ENCODE measurements around the gene RDH14. TPM values are rescaled to one million over a fixed set of nuclear protein-coding genes. Genes with fewer than 3 reads are reported as not detected.

Gene RDH14
- polyA plus RNA-seq, 1 donor (not counting 4 experiments of a cell fraction or from before 2014, with no cell fraction given), result 29.6 TPM

DNA sequence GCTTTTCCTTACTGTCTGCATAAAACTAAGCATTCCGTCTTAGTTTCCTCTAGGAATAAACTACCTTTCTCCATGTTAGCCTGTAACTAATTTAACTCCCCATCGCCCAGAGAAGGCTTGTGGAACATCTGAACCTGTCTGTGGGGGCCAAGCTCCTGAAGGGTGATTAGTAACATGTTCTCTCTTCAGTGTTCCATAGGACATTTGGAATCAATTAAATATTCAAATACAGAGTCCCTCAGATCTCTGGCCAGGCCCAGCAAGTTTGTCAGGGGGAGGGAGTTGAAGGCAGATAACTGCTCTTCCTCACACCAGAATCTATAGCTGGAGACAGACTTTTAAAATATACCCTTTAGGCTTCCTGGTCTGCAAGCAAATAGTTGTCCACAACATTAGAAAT lies 8.8 kb downstream of the RDH14 start:
- no peak for FAIRE-seq

DNA sequence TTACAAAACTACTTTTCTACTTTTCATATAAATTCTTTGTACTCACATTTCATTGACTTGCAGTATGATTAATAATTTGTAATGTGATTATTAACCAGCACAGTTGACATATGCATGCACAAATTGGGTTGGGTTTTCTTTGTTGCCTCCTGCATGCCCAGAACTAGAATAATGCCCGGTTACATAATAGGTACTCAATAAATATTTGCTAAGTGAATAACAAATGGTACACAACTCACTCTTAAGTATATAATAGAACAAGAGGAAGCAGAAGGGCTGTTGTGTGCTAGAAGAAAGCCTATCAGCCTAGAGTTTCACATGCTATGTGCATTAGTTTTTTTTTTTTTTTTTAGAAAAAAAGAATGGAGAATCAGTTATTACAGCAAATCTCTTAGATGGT lies 9.3 kb downstream of the RDH14 start:
- no peaks in the 10 kb centered on the region for H3K4me1 ChIP-seq (ENCODE audit: control insufficient read depth, extremely low read depth, insufficient read depth, low read length)
- no peak overlapping the region for H3K9ac ChIP-seq (ENCODE audit: control insufficient read depth, extremely low read depth, insufficient read depth, low read length)
- H3K27ac ChIP-seq (ENCODE audit: control insufficient read depth, insufficient read depth, low read length), result no peak overlapping the region
- H3K79me2 ChIP-seq (ENCODE audit: control insufficient read depth, insufficient read depth, low read length), result no peaks in the 10 kb centered on the region
- H3K36me3 ChIP-seq (ENCODE audit: control insufficient read depth in 2 of 2, extremely low read depth in 1 of 2, insufficient read depth in 2 of 2, low read length in 2 of 2), result peaks cover 4% of the 10 kb centered on the region in 2 experiments
- FAIRE-seq (no peak), DNase-seq (ENCODE audit: low read depth, low spot score) (no peak)
- no peak overlapping the region for H2AFZ ChIP-seq (ENCODE audit: control insufficient read depth, low read length)
- H3K4me3 ChIP-seq (ENCODE audit: control insufficient read depth in 2 of 3, extremely low read depth in 1 of 3, insufficient read depth in 2 of 3, low read depth in 1 of 3, low read length in 3 of 3), result no peak overlapping the region
- TF ChIP-seq, protein P1, sequence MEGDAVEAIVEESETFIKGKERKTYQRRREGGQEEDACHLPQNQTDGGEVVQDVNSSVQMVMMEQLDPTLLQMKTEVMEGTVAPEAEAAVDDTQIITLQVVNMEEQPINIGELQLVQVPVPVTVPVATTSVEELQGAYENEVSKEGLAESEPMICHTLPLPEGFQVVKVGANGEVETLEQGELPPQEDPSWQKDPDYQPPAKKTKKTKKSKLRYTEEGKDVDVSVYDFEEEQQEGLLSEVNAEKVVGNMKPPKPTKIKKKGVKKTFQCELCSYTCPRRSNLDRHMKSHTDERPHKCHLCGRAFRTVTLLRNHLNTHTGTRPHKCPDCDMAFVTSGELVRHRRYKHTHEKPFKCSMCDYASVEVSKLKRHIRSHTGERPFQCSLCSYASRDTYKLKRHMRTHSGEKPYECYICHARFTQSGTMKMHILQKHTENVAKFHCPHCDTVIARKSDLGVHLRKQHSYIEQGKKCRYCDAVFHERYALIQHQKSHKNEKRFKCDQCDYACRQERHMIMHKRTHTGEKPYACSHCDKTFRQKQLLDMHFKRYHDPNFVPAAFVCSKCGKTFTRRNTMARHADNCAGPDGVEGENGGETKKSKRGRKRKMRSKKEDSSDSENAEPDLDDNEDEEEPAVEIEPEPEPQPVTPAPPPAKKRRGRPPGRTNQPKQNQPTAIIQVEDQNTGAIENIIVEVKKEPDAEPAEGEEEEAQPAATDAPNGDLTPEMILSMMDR (optimal IDR thresholded peaks at IDR 0.05 in 1 of 3, IDR thresholded peaks at IDR 0.05 in 1 of 3, conservative IDR thresholded peaks at IDR 0.05 in 1 of 3; ENCODE audit: extremely low read depth in 1 of 3, insufficient read depth in 2 of 3, low read length in 3 of 3), result no peak
- TF ChIP-seq EZH2 (IDR thresholded peaks at IDR 0.05; ENCODE audit: low read length), result no peak
- no peaks in the 10 kb centered on the region for H3K9me3 ChIP-seq (ENCODE audit: control insufficient read depth, low read depth, low read length)
- H3K9me1 ChIP-seq (ENCODE audit: control insufficient read depth, extremely low read depth, insufficient read depth, low read length), result no peaks in the 10 kb centered on the region
- no peaks in the 10 kb centered on the region for H3K27me3 ChIP-seq (ENCODE audit: control insufficient read depth, extremely low read depth, insufficient read depth, low read length)
- H4K20me1 ChIP-seq (ENCODE audit: control insufficient read depth, extremely low read depth, insufficient read depth, low read length), result no peaks in the 10 kb centered on the region
- dilution Hi-C loops (cut with MboI; ENCODE audit: extremely low pct_ligation_motif_present, low sequenced_read_pairs), result no loop called here
- H3K4me2 ChIP-seq (ENCODE audit: control insufficient read depth, extremely low read depth, insufficient read depth, low read depth, low read length), result no peak overlapping the region

More for the DNA sequence above, 8.8 kb downstream of the RDH14 start:
- Histone ChIP-seq H3K36me3 (ENCODE audit: control insufficient read depth in 2 of 2, extremely low read depth in 1 of 2, insufficient read depth in 2 of 2, low read length in 2 of 2) (peaks cover 4% of the 10 kb centered on the region in 2 experiments), H3K79me2 (ENCODE audit: control insufficient read depth, insufficient read depth, low read length) (peaks cover 2% of the 10 kb centered on the region), H4K20me1 (ENCODE audit: control insufficient read depth, extremely low read depth, insufficient read depth, low read length) (no peaks in the 10 kb centered on the region), H3K9me3 (ENCODE audit: control insufficient read depth, low read depth, low read length) (no peaks in the 10 kb centered on the region), H3K9me1 (ENCODE audit: control insufficient read depth, extremely low read depth, insufficient read depth, low read length) (no peaks in the 10 kb centered on the region), H3K4me1 (ENCODE audit: control insufficient read depth, extremely low read depth, insufficient read depth, low read length) (no peaks in the 10 kb centered on the region), H3K4me3 (ENCODE audit: control insufficient read depth in 2 of 3, extremely low read depth in 1 of 3, insufficient read depth in 2 of 3, low read depth in 1 of 3, low read length in 3 of 3) (no peak overlapping the region), H3K27me3 (ENCODE audit: control insufficient read depth, extremely low read depth, insufficient read depth, low read length) (no peaks in the 10 kb centered on the region), H2AFZ (ENCODE audit: control insufficient read depth, low read length) (no peak overlapping the region), H3K27ac (ENCODE audit: control insufficient read depth, insufficient read depth, low read length) (no peak overlapping the region), H3K9ac (ENCODE audit: control insufficient read depth, extremely low read depth, insufficient read depth, low read length) (no peak overlapping the region), H3K4me2 (ENCODE audit: control insufficient read depth, extremely low read depth, insufficient read depth, low read depth, low read length) (no peak overlapping the region)
- dilution Hi-C loops (cut with MboI; ENCODE audit: extremely low pct_ligation_motif_present, low sequenced_read_pairs), result no loop called here
- DNase-seq (ENCODE audit: low read depth, low spot score), result no peak
- no peak for TF ChIP-seq EZH2 (IDR thresholded peaks at IDR 0.05; ENCODE audit: low read length)
- TF ChIP-seq, protein P1 (optimal IDR thresholded peaks at IDR 0.05 in 1 of 3, IDR thresholded peaks at IDR 0.05 in 1 of 3, conservative IDR thresholded peaks at IDR 0.05 in 1 of 3; ENCODE audit: extremely low read depth in 1 of 3, insufficient read depth in 2 of 3, low read length in 3 of 3), result no peak
